ENCODE measurements around the gene ANAPC16. TPM values are rescaled to one million over a fixed set of nuclear protein-coding genes. Genes with fewer than 3 reads are reported as not detected.

The ANAPC16 gene
- total and polyA plus RNA-seq, 2 experiments from 2014 or later, result 77.5 to 126 TPM

- no peak overlapping the region for H3K4me3 Mint-ChIP-seq
- Histone ChIP-seq H3F3A (replicated peaks; ENCODE audit: low read depth) (0 out of 2 replicates have a peak, but pooled peaks cover 6% of the 10 kb centered on the region), H3K27me3 (ENCODE audit: insufficient read depth) (no peaks in the 10 kb centered on the region), H3K36me3 (ENCODE audit: insufficient read depth) (peaks cover 20% of the 10 kb centered on the region), H3K4me1 (ENCODE audit: insufficient read depth) (no peaks in the 10 kb centered on the region), H3K9me2 (ENCODE audit: insufficient read depth) (no peaks in the 10 kb centered on the region), H3K27ac (ENCODE audit: low read depth) (no peak overlapping the region), H2AFZ (no peak overlapping the region), H3K4me2 (no peak overlapping the region), H3K4me3 (no peak overlapping the region), H3K79me2 (replicated peaks; ENCODE audit: insufficient read depth) (peaks cover 55% of the 10 kb centered on the region), H4K20me1 (replicated peaks; ENCODE audit: insufficient read depth) (0 out of 2 replicates have a peak, but pooled peaks cover 2% of the 10 kb centered on the region)
- peaks cover 18% of the 10 kb centered on the region; the same call in 2 of the 3 replicates for H3K4me1 Mint-ChIP-seq
- no peak for DNase-seq (ENCODE audit: low spot score)
- TF ChIP-seq NANOG (IDR thresholded peaks at IDR 0.05; ENCODE audit: borderline replicate concordance), result no peak
- TF ChIP-seq POLR2AphosphoS5 (IDR thresholded peaks at IDR 0.05; ENCODE audit: low read depth), result no peak
- no peak for TF ChIP-seq REST (IDR thresholded peaks at IDR 0.05; ENCODE audit: unreplicated experiment)
- TF ChIP-seq EZH2phosphoT487 (IDR thresholded peaks at IDR 0.05; ENCODE audit: unreplicated experiment), result no peak
- no peak for TF ChIP-seq EZH2 (IDR thresholded peaks at IDR 0.05; ENCODE audit: low read depth, unreplicated experiment)
- no peak for TF ChIP-seq ZNF462 (CRISPR knock-in tag; IDR thresholded peaks at IDR 0.05)
- no peak for TF ChIP-seq JUNB (IDR thresholded peaks at IDR 0.05; ENCODE audit: unreplicated experiment)
- TF ChIP-seq CREB1 (CRISPR knock-in tag; IDR thresholded peaks at IDR 0.05; ENCODE audit: low read depth), result no peak
- no peak for TF ChIP-seq ZNF331 (CRISPR knock-in tag; IDR thresholded peaks at IDR 0.05; ENCODE audit: low read depth)
- TF ChIP-seq STAT1 (IDR thresholded peaks at IDR 0.05; ENCODE audit: unreplicated experiment), result no peak
- TF ChIP-seq ZNF114 (CRISPR knock-in tag; IDR thresholded peaks at IDR 0.05), result no peak
- no peak overlapping the region for H3K27ac Mint-ChIP-seq
- H3K36me3 Mint-ChIP-seq (ENCODE audit: low read depth), result peaks cover 31% of the 10 kb centered on the region
- no peak for ATAC-seq
- H3K27me3 Mint-ChIP-seq (ENCODE audit: insufficient read depth, low read depth, poor library complexity), result no peaks in the 10 kb centered on the region
- H3K9me3 Mint-ChIP-seq, result no peaks in the 10 kb centered on the region
Observed at GRCh38 chr10:72229261-72230251, 13.7 kb downstream of the ANAPC16 start.

Measured in GM23338 (cell line).